DOHH2 (cell line): ENCODE data around the gene COL1A1.

Source experiments
- H3F3A ChIP-seq: fragments of 200-600 bp; sonication (generic), shearing (Covaris generic); 2 replicates; pipeline ENCODE4 v1.6.0; 2016; ENCODE audit warnings: antibody characterized with exemption, mild to moderate bottlenecking; ENCODE audit not compliant: control insufficient read depth, insufficient read depth
- H3K27ac ChIP-seq: fragments of 200-600 bp; sonication (generic); 2 replicates; pipeline ENCODE4 v1.5.1; 2014; ENCODE audit warnings: low read depth, mild to moderate bottlenecking, low read length, moderate library complexity
- H3K27me3 ChIP-seq: fragments of 200-600 bp; sonication (generic); 2 replicates; pipeline ENCODE4 v1.6.1; 2014; ENCODE audit warnings: mild to moderate bottlenecking, low read length, mixed read lengths; ENCODE audit not compliant: control insufficient read depth
- H3K36me3 ChIP-seq: fragments of 200-600 bp; sonication (generic); 2 replicates; pipeline ENCODE4 v1.6.1; 2014; ENCODE audit warnings: mild to moderate bottlenecking, low read length, moderate library complexity, mixed read lengths; ENCODE audit not compliant: control insufficient read depth
- H3K4me1 ChIP-seq: fragments of 200-600 bp; sonication (generic); 2 replicates; pipeline ENCODE4 v1.6.1; 2014; ENCODE audit warnings: mild to moderate bottlenecking, low read length, mixed read lengths; ENCODE audit not compliant: control insufficient read depth
- H3K4me2 ChIP-seq: fragments of 200-600 bp; sonication (generic); 2 replicates; pipeline ENCODE4 v1.6.0; 2014; ENCODE audit warnings: mild to moderate bottlenecking, low read length, moderate library complexity
- H3K4me3 ChIP-seq: fragments of 200-600 bp; sonication (generic); 2 replicates; pipeline ENCODE4 v1.5.1; 2014; ENCODE audit warnings: mild to moderate bottlenecking, low read length, mixed read lengths
- H3K79me2 ChIP-seq: fragments of 200-600 bp; sonication (generic); 2 replicates; pipeline ENCODE4 v1.6.1; 2014; ENCODE audit warnings: mild to moderate bottlenecking, low read length, mixed read lengths; ENCODE audit not compliant: control insufficient read depth
- H3K9me2 ChIP-seq: fragments of 200-600 bp; sonication (generic); replicated peaks from 2 replicates; pipeline ENCODE4 v1.6.1; 2014; ENCODE audit warnings: mild to moderate bottlenecking, low read length, mixed read lengths; ENCODE audit not compliant: control insufficient read depth
- H3K9me3 ChIP-seq: fragments of 200-600 bp; sonication (generic); 2 replicates; pipeline ENCODE4 v1.6.1; 2014; ENCODE audit warnings: antibody characterized with exemption, low read length, mixed read lengths; ENCODE audit not compliant: control insufficient read depth, insufficient read depth
- H4K20me1 ChIP-seq: fragments of 200-600 bp; sonication (generic); 2 replicates; pipeline ENCODE4 v1.6.0; 2014; ENCODE audit warnings: low read depth, mild to moderate bottlenecking, antibody characterized with exemption, low read length, moderate library complexity; ENCODE audit not compliant: control insufficient read depth, insufficient read depth
- EZH2phosphoT487 ChIP-seq: fragments of 200-600 bp; sonication (generic); IDR thresholded peaks from 2 replicates; pipeline ENCODE4 v1.6.1; 2017; ENCODE audit warnings: borderline replicate concordance, mild to moderate bottlenecking, antibody characterized with exemption, low read length, moderate library complexity, mixed read lengths
- TF ChIP-seq, protein P1 (sequence below): fragments of 200-600 bp; sonication (generic); IDR thresholded peaks from one replicate; pipeline ENCODE4 v1.5.1; 2014; ENCODE audit warnings: antibody characterized with exemption, mild to moderate bottlenecking, low read depth, low read length; ENCODE audit not compliant: poor library complexity, severe bottlenecking

The COL1A1 gene

DNA sequence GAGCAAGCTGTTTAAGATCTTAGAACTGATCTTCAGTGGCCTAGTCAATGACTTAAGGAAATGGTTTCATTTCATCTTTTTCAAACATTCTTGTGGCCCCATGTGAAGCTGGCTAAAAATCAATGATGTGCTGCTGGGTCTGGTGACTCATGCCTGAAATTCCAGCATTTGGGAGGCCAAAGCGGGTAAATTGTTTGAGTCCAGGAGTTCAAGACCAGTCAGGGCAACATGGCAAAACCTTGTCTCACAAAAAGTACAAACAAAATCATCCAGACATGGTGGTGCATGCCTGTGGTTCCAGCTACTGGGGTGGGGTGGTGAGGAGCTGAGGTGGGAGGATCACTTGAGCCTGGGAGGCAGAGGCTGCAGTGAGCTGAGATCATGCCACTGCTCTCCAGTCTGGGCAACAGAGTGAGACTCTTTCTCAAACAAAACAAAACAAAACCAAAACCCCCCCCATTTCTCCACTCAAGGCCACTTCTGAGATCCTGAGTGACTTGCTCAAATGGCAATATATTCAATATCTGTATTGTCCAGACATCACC lies 17.4 kb upstream of the COL1A1 start:
- Histone ChIP-seq H3K9me3 (no peaks in the 10 kb centered on the region), H3K4me3 (no peak overlapping the region), H3K9me2 (no peaks in the 10 kb centered on the region), H4K20me1 (no peaks in the 10 kb centered on the region), H3F3A (no peaks in the 10 kb centered on the region), H3K27ac (no peak overlapping the region), H3K4me1 (no peaks in the 10 kb centered on the region), H3K4me2 (no peak overlapping the region), H3K36me3 (no peaks in the 10 kb centered on the region), H3K27me3 (no peaks in the 10 kb centered on the region), H3K79me2 (no peaks in the 10 kb centered on the region)
- TF ChIP-seq, protein P1, sequence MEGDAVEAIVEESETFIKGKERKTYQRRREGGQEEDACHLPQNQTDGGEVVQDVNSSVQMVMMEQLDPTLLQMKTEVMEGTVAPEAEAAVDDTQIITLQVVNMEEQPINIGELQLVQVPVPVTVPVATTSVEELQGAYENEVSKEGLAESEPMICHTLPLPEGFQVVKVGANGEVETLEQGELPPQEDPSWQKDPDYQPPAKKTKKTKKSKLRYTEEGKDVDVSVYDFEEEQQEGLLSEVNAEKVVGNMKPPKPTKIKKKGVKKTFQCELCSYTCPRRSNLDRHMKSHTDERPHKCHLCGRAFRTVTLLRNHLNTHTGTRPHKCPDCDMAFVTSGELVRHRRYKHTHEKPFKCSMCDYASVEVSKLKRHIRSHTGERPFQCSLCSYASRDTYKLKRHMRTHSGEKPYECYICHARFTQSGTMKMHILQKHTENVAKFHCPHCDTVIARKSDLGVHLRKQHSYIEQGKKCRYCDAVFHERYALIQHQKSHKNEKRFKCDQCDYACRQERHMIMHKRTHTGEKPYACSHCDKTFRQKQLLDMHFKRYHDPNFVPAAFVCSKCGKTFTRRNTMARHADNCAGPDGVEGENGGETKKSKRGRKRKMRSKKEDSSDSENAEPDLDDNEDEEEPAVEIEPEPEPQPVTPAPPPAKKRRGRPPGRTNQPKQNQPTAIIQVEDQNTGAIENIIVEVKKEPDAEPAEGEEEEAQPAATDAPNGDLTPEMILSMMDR: no peak
- no peak for TF ChIP-seq EZH2phosphoT487

DNA sequence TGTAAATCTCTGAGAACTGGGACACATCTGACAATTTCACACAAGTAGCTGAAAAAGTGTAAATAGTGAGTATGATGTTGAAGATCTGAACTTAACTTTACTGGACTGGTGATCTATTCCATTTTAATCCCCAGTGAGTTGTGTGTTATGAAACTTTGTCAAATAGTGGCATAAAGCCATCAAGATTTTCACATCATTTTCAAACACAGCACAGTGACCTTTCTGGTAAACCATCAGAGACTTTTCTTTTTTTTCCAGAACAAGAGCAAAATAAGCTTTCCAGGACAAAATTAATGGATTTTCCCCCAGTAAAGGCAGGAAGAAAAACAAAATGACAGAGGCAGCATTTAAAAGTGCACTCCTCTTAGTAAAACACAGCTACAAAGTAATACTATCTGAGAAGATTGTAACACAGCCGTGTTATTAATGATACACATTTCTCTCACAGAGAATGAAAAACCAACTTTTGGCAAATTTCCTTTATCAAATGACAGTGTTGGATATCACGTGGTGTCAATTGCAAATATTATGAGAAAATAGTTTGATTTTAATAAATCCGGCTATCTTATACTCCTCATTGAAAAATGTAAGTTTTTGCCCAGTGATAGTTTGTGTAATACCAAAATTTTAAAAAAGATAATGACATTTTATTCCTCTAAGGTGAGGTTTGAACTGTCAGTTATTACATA lies 16.8 kb upstream of the COL1A1 start:
- no peak overlapping the region for H3K27ac ChIP-seq
- H3K9me3 ChIP-seq: no peaks in the 10 kb centered on the region
- TF ChIP-seq, protein P1: no peak
- TF ChIP-seq EZH2phosphoT487: no peak
- no peak overlapping the region for H3K4me3 ChIP-seq
- H3K79me2 ChIP-seq: no peaks in the 10 kb centered on the region
- no peaks in the 10 kb centered on the region for H3K9me2 ChIP-seq
- no peaks in the 10 kb centered on the region for H3K27me3 ChIP-seq
- no peak overlapping the region for H3K4me2 ChIP-seq
- H3F3A ChIP-seq: no peaks in the 10 kb centered on the region
- no peaks in the 10 kb centered on the region for H3K36me3 ChIP-seq
- no peaks in the 10 kb centered on the region for H3K4me1 ChIP-seq
- H4K20me1 ChIP-seq: no peaks in the 10 kb centered on the region

DNA sequence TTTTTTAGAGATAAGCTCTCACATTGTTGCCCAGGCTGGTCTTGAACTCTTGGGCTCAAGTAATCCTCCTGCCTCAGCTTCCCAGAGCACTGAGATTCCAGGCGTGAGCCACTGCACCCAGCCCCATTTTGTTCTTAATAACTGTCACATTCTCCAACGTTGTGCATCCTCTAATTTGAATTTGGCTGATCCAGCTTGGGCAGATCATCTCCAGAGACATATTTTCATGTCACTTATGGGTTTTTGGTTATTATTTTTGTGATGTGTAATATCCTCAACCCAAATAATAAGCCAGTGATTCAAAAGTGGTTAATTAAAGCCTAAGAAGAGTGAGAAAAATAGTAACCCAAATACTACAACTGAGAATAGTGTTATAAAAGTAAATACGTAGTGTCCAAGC lies 16.2 kb upstream of the COL1A1 start:
- no peaks in the 10 kb centered on the region for H3K4me1 ChIP-seq
- H3K9me2 ChIP-seq: no peaks in the 10 kb centered on the region
- H3K27me3 ChIP-seq: no peaks in the 10 kb centered on the region
- no peak overlapping the region for H3K27ac ChIP-seq
- no peak overlapping the region for H3K4me3 ChIP-seq
- H3K4me2 ChIP-seq: no peak overlapping the region
- H3K79me2 ChIP-seq: no peaks in the 10 kb centered on the region
- no peaks in the 10 kb centered on the region for H3K9me3 ChIP-seq
- TF ChIP-seq, protein P1: no peak
- no peak for TF ChIP-seq EZH2phosphoT487
- no peaks in the 10 kb centered on the region for H3F3A ChIP-seq
- H4K20me1 ChIP-seq: no peaks in the 10 kb centered on the region
- H3K36me3 ChIP-seq: no peaks in the 10 kb centered on the region
